ENCODE data around the gene RAB34. TPM values are rescaled to one million over a fixed set of nuclear protein-coding genes. Genes with fewer than 3 reads are reported as not detected.

The RAB34 gene
- total RNA-seq, 1 experiment from 2014 or later: 189 TPM

GRCh38 chr17:28759256-28759865, 41.7 kb upstream of the RAB34 start:
- Histone ChIP-seq H3K23ac (ENCODE audit: insufficient read length, low read depth, low read length) (no peak overlapping the region), H3K56ac (ENCODE audit: insufficient read length, low read depth, low read length) (no peak overlapping the region), H4K5ac (ENCODE audit: insufficient read length, low read depth, low read length) (no peak overlapping the region), H3K9ac (ENCODE audit: extremely low read depth, insufficient read length, low read length) (no peak overlapping the region), H3K79me2 (ENCODE audit: insufficient read depth, low read length) (no peaks in the 10 kb centered on the region), H2BK5ac (ENCODE audit: insufficient read length, low read length) (no peak overlapping the region), H3K9me3 (ENCODE audit: control insufficient read depth, low read depth, low read length) (no peaks in the 10 kb centered on the region), H3K27me3 (ENCODE audit: insufficient read depth, low read length) (no peaks in the 10 kb centered on the region), H2BK20ac (ENCODE audit: low read depth, low read length, poor library complexity, severe bottlenecking) (no peak overlapping the region), H4K8ac (replicated peaks; ENCODE audit: insufficient read length, low read depth, low read length) (no peak overlapping the region), H3K4ac (ENCODE audit: low read depth, low read length) (no peak overlapping the region), H3T11ph (ENCODE audit: low read length) (no peak overlapping the region), H4K91ac (ENCODE audit: insufficient read length, low read depth, low read length) (no peak overlapping the region), H2BK15ac (ENCODE audit: low read depth, low read length) (no peak overlapping the region), H3K27ac (ENCODE audit: insufficient read length, low read depth, low read length) (no peak overlapping the region), H3K18ac (ENCODE audit: insufficient read length, low read depth, low read length) (no peak overlapping the region), H2AFZ (ENCODE audit: low read length) (no peak overlapping the region), H3K79me1 (ENCODE audit: insufficient read depth, low read depth, low read length, poor library complexity, severe bottlenecking) (no peaks in the 10 kb centered on the region), H2AK5ac (ENCODE audit: insufficient read length, low read length) (no peak overlapping the region), H3K14ac (ENCODE audit: insufficient read depth, low read length) (no peak overlapping the region), H4K20me1 (ENCODE audit: control insufficient read depth, insufficient read depth, insufficient read length) (no peaks in the 10 kb centered on the region), H3K23me2 (ENCODE audit: insufficient read length, low read depth, low read length, poor library complexity, severe bottlenecking) (no peaks in the 10 kb centered on the region), H3K4me2 (ENCODE audit: insufficient read depth, insufficient read length, low read length) (no peak overlapping the region), H3K4me1 (ENCODE audit: insufficient read depth, low read length) (peaks cover 12% of the 10 kb centered on the region; the same call in 1 of the 2 replicates), H2BK12ac (ENCODE audit: insufficient read length, low read depth, low read length) (no peak overlapping the region), H2BK120ac (ENCODE audit: low read depth, low read length, poor library complexity, severe bottlenecking) (no peak overlapping the region)
- Mint-ChIP-seq H3K4me3 (peak overlapping the region in 1 of 2 experiments; percentile 50; a peak in 1 of 5 replicates), H3K4me1 (peaks cover 40 to 44% of the 10 kb centered on the region in 2 experiments), H3K9me3 (no peaks in the 10 kb centered on the region), H3K36me3 (ENCODE audit: insufficient read depth in 1 of 3, low read depth in 3 of 3) (peaks cover 38 to 50% (median 41%) of the 10 kb centered on the region in 3 experiments; a peak in 6 of 7 replicates), H3K27ac (peak overlapping the region in 2 of 3 experiments; percentile 57 to 97; a peak in 4 of 7 replicates), H3K27me3 (ENCODE audit: low read depth) (0 out of 2 replicates have a peak, but pooled peaks cover 1% of the 10 kb centered on the region)
- DNase-seq: no peak
- no CpG with 5 or more reads among the region's 18 CpGs for WGBS (ENCODE audit: extremely low coverage, insufficient read length, low lambda C conversion rate)
- TF ChIP-seq CTCF (conservative IDR thresholded peaks at IDR 0.05): no peak

Measured in H9 (cell line).